Gastrocnemius medialis (tissue), 4 donors: ENCODE measurements around the gene AQP12A.

Source experiments
- CTCF ChIP-seq, 5 experiments: fragments of 450-650 bp in 3 of 5; fragments of 200-600 bp in 2 of 5; sonication (generic) in 2 of 5; IDR thresholded peaks in 4 of 5; conservative IDR thresholded peaks in 1 of 5; 1 replicate in 4 of 5; 2 replicates in 1 of 5; pipeline ENCODE4 v1.5.1; 2016 to 2019; ENCODE audit warnings: antibody characterized with exemption in 5 of 5, mild to moderate bottlenecking in 3 of 5, moderate library complexity in 3 of 5
- POLR2A ChIP-seq, 2 donors: fragments of 450-650 bp; IDR thresholded peaks; one replicate each; pipeline ENCODE4 v1.6.1; 2017; ENCODE audit warnings: antibody characterized with exemption in 2 of 2, mild to moderate bottlenecking in 2 of 2, moderate library complexity in 2 of 2

GRCh38 chr2:240663546-240664190 is 28.0 kb upstream of the AQP12A start:
- TF ChIP-seq CTCF (IDR thresholded peaks at IDR 0.05 in 4 of 5, conservative IDR thresholded peaks at IDR 0.05 in 1 of 5) (no peak), POLR2A (IDR thresholded peaks at IDR 0.05) (no peak)
